Loucy (cell line): ENCODE data around the gene ESAM.

Experiments
- EZH2phosphoT487 ChIP-seq: fragments of 200-600 bp; IDR thresholded peaks from 2 replicates; pipeline ENCODE4 v1.6.1; 2018; ENCODE audit warnings: antibody characterized with exemption, mild to moderate bottlenecking, moderate library complexity, borderline replicate concordance
- TF ChIP-seq, protein P1 (sequence below): fragments of 200-600 bp; sonication (generic); conservative IDR thresholded peaks from 2 replicates; pipeline ENCODE4 v1.5.1; 2014; ENCODE audit warnings: mild to moderate bottlenecking, antibody characterized with exemption, low read length

- TF ChIP-seq, protein P1, sequence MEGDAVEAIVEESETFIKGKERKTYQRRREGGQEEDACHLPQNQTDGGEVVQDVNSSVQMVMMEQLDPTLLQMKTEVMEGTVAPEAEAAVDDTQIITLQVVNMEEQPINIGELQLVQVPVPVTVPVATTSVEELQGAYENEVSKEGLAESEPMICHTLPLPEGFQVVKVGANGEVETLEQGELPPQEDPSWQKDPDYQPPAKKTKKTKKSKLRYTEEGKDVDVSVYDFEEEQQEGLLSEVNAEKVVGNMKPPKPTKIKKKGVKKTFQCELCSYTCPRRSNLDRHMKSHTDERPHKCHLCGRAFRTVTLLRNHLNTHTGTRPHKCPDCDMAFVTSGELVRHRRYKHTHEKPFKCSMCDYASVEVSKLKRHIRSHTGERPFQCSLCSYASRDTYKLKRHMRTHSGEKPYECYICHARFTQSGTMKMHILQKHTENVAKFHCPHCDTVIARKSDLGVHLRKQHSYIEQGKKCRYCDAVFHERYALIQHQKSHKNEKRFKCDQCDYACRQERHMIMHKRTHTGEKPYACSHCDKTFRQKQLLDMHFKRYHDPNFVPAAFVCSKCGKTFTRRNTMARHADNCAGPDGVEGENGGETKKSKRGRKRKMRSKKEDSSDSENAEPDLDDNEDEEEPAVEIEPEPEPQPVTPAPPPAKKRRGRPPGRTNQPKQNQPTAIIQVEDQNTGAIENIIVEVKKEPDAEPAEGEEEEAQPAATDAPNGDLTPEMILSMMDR = no peak
- no peak for TF ChIP-seq EZH2phosphoT487
Observed at GRCh38 chr11:124759266-124760204, 2.6 kb downstream of the ESAM start.
